Measurements from ENCODE around the gene RDH8.

The RDH8 gene

DNA sequence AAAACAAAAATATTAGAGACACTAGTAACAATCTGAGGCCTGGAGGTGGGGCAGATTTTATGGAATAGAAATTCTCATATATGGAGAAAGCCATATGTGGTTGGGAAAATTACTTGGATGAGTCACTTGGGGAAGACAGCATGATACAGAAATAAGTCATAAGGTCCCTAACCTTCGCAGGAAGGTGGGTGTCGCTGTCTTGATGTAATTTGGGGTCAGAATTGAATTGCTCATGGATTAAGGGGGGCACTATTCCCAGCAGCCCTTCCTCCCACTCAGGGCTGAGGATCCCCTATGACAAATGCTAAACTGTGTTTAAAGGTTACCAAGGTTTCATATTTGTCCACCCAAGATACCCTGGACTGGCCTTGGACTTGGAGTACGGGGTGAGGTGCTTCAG, 5.0 kb downstream of the RDH8 start (continued):
- TF ChIP-seq ZNF707 (tag by site-specific recombination; IDR thresholded peaks at IDR 0.05) (no peak), MZF1 (tag by site-specific recombination; IDR thresholded peaks at IDR 0.05; ENCODE audit: borderline replicate concordance) (no peak), ZNF768 (tag by site-specific recombination; IDR thresholded peaks at IDR 0.05) (no peak), ZNF600 (tag by site-specific recombination; IDR thresholded peaks at IDR 0.05) (no peak), AEBP2 (tag by site-specific recombination; IDR thresholded peaks at IDR 0.05; ENCODE audit: borderline replicate concordance) (no peak)

DNA sequence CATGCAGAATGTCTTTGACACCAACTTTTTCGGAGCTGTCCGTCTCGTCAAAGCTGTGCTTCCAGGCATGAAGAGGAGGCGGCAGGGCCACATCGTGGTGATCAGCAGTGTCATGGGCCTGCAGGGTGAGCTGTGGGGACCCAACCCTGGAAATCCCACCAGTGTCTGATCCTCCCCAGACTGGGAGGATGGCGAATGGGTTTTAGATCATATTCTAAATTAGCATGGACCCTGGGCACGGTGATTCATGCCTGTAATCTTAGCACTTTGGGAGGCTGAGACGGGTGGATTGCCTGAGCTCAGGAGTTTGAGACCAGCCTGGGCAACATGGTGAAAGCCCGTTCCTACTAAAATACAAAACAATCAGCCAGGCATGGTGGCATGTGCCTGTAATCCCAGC, 5.5 kb downstream of the RDH8 start:
- Histone ChIP-seq H3K36me3 (ENCODE audit: control insufficient read depth in 2 of 2, insufficient read depth in 1 of 2, low read length in 2 of 2) (no peaks in the 10 kb centered on the region), H3K27ac (ENCODE audit: extremely low read depth, low read depth, low read length) (no peak overlapping the region), H3K4me1 (ENCODE audit: control insufficient read depth, insufficient read depth, low read length) (no peaks in the 10 kb centered on the region), H3K9me3 (ENCODE audit: control insufficient read depth, insufficient read depth, low read depth, low read length) (no peaks in the 10 kb centered on the region), H3K4me3 (ENCODE audit: low read depth, low read length) (no peak overlapping the region)
- ChIA-PET POLR2A (no interaction called here), CTCF (interaction anchor here (1.3 kb wide), 1 partner anchor 9 kb away, joined by 7 read pairs; no protein-coding TSS in a partner anchor)
- TF ChIP-seq, protein P1, sequence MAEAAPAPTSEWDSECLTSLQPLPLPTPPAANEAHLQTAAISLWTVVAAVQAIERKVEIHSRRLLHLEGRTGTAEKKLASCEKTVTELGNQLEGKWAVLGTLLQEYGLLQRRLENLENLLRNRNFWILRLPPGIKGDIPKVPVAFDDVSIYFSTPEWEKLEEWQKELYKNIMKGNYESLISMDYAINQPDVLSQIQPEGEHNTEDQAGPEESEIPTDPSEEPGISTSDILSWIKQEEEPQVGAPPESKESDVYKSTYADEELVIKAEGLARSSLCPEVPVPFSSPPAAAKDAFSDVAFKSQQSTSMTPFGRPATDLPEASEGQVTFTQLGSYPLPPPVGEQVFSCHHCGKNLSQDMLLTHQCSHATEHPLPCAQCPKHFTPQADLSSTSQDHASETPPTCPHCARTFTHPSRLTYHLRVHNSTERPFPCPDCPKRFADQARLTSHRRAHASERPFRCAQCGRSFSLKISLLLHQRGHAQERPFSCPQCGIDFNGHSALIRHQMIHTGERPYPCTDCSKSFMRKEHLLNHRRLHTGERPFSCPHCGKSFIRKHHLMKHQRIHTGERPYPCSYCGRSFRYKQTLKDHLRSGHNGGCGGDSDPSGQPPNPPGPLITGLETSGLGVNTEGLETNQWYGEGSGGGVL (tag by site-specific recombination; IDR thresholded peaks at IDR 0.05): no peak
- TF ChIP-seq MYNN (tag by site-specific recombination; IDR thresholded peaks at IDR 0.05; ENCODE audit: borderline replicate concordance) (no peak), PRDM10 (tag by site-specific recombination; IDR thresholded peaks at IDR 0.05) (no peak), ZNF48 (tag by site-specific recombination; IDR thresholded peaks at IDR 0.05) (no peak)

DNA sequence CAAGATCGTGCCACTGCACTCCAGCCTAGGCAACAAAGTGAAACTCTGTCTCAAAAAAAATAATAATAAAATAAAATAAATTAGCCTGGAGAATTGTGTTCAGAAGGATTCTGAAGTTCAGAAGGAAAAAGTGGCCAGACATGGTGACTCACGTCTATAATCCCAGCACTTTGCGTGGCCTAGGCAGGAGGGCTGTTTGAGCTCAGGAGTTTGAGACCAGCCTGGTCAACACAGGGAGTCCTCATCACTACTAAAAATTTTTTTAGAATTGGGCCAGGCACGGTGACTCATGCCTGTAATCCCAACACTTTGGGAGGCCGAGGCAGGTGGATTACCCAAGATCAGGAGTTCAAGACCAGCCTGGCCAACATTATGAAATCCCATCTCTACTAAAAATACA, 6.0 kb downstream of the RDH8 start:
- POLR2A ChIA-PET: no interaction called here
- TF ChIP-seq ZNF202 (tag by site-specific recombination; IDR thresholded peaks at IDR 0.05; ENCODE audit: borderline replicate concordance) (no peak), OVOL3 (tag by site-specific recombination; IDR thresholded peaks at IDR 0.05) (no peak), ZNF133 (tag by site-specific recombination; IDR thresholded peaks at IDR 0.05) (no peak), ZNF366 (tag by site-specific recombination; conservative IDR thresholded peaks at IDR 0.05) (no peak), ZNF670 (tag by site-specific recombination; IDR thresholded peaks at IDR 0.05; ENCODE audit: low read depth) (no peak), ZNF707 (tag by site-specific recombination; IDR thresholded peaks at IDR 0.05) (no peak), ZNF561 (tag by site-specific recombination; IDR thresholded peaks at IDR 0.05; ENCODE audit: borderline replicate concordance) (no peak), ZNF48 (tag by site-specific recombination; IDR thresholded peaks at IDR 0.05) (no peak), ZNF175 (tag by site-specific recombination; IDR thresholded peaks at IDR 0.05) (no peak), GFI1B (tag by site-specific recombination; IDR thresholded peaks at IDR 0.05) (no peak), ZNF626 (tag by site-specific recombination; IDR thresholded peaks at IDR 0.05) (no peak), ZNF37A (tag by site-specific recombination; IDR thresholded peaks at IDR 0.05) (no peak), ZNF654 (tag by site-specific recombination; IDR thresholded peaks at IDR 0.05; ENCODE audit: low read depth) (no peak), ZNF521 (tag by site-specific recombination; IDR thresholded peaks at IDR 0.05) (no peak), ZNF473 (tag by site-specific recombination; IDR thresholded peaks at IDR 0.05) (no peak)
- TF ChIP-seq, protein P2, sequence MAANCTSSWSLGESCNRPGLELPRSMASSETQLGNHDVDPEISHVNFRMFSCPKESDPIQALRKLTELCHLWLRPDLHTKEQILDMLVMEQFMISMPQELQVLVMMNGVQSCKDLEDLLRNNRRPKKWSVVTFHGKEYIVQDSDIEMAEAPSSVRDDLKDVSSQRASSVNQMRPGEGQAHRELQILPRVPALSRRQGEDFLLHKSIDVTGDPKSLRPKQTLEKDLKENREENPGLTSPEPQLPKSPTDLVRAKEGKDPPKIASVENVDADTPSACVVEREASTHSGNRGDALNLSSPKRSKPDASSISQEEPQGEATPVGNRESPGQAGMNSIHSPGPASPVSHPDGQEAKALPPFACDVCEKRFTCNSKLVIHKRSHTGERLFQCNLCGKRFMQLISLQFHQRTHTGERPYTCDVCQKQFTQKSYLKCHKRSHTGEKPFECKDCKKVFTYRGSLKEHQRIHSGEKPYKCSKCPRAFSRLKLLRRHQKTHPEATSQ (tag by site-specific recombination; IDR thresholded peaks at IDR 0.05): no peak
- TF ChIP-seq, protein P3, sequence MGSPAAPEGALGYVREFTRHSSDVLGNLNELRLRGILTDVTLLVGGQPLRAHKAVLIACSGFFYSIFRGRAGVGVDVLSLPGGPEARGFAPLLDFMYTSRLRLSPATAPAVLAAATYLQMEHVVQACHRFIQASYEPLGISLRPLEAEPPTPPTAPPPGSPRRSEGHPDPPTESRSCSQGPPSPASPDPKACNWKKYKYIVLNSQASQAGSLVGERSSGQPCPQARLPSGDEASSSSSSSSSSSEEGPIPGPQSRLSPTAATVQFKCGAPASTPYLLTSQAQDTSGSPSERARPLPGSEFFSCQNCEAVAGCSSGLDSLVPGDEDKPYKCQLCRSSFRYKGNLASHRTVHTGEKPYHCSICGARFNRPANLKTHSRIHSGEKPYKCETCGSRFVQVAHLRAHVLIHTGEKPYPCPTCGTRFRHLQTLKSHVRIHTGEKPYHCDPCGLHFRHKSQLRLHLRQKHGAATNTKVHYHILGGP (tag by site-specific recombination; IDR thresholded peaks at IDR 0.05): no peak
- H3K36me3 ChIP-seq (ENCODE audit: control insufficient read depth in 2 of 2, insufficient read depth in 1 of 2, low read length in 2 of 2): no peaks in the 10 kb centered on the region
- CTCF ChIA-PET: interaction anchor here (0.6 to 1.3 kb wide), 2 partner anchors 8 to 81 kb away, joined by 3 to 7 read pairs; no protein-coding TSS in a partner anchor
- no peaks in the 10 kb centered on the region for H3K9me3 ChIP-seq (ENCODE audit: control insufficient read depth, insufficient read depth, low read depth, low read length)
- H3K4me1 ChIP-seq (ENCODE audit: control insufficient read depth, insufficient read depth, low read length): no peaks in the 10 kb centered on the region
- no peak overlapping the region for H3K4me3 ChIP-seq (ENCODE audit: low read depth, low read length)
- H3K27ac ChIP-seq (ENCODE audit: extremely low read depth, low read depth, low read length): no peak overlapping the region
